H9 (cell line): ENCODE measurements around the gene OSBPL8. TPM values are rescaled to one million over a fixed set of nuclear protein-coding genes. Genes with fewer than 3 reads are reported as not detected.
"Not testable (repeated sequence)": the region's sequence is repeated elsewhere in the genome, so short reads cannot be mapped to it uniquely, and the experiment has no call there.

ENCODE experiments used
- DNase-seq: peaks from one replicate; pipeline ENCODE4 v3.0.0-alpha.2; 2017
- H2AFZ ChIP-seq: one replicate; pipeline ENCODE4 v1.6.1; 2013; ENCODE audit warnings: mild to moderate bottlenecking, low read length, control low read depth, moderate library complexity
- H2AK5ac ChIP-seq: 2 replicates; pipeline ENCODE4 v1.6.1; 2013; ENCODE audit warnings: low read length, control low read depth, mixed read lengths; ENCODE audit not compliant: insufficient read length
- H2BK120ac ChIP-seq: one replicate; pipeline ENCODE4 v1.6.1; 2013; ENCODE audit warnings: low read depth, mild to moderate bottlenecking, low read length, control low read depth, inconsistent platforms; ENCODE audit not compliant: poor library complexity, severe bottlenecking
- H2BK12ac ChIP-seq: 2 replicates; pipeline ENCODE4 v1.6.1; 2013; ENCODE audit warnings: low read length, control low read depth, mixed read lengths, low read depth; ENCODE audit not compliant: insufficient read length
- H2BK15ac ChIP-seq: 2 replicates; pipeline ENCODE4 v1.6.1; 2013; ENCODE audit warnings: low read depth, low read length, control low read depth
- H2BK20ac ChIP-seq: one replicate; pipeline ENCODE4 v1.6.1; 2013; ENCODE audit warnings: low read depth, mild to moderate bottlenecking, low read length, control low read depth, inconsistent platforms; ENCODE audit not compliant: poor library complexity, severe bottlenecking
- H2BK5ac ChIP-seq: 2 replicates; pipeline ENCODE4 v1.6.1; 2013; ENCODE audit warnings: low read length, control low read depth, mixed read lengths; ENCODE audit not compliant: insufficient read length
- H3K14ac ChIP-seq: 2 replicates; pipeline ENCODE4 v1.6.1; 2013; ENCODE audit warnings: low read length, control low read depth; ENCODE audit not compliant: insufficient read depth
- H3K18ac ChIP-seq: 2 replicates; pipeline ENCODE4 v1.6.1; 2013; ENCODE audit warnings: low read depth, mild to moderate bottlenecking, mixed read lengths, low read length, control low read depth; ENCODE audit not compliant: insufficient read length
- H3K23ac ChIP-seq: 2 replicates; pipeline ENCODE4 v1.6.1; 2013; ENCODE audit warnings: low read length, control low read depth, mixed read lengths, low read depth; ENCODE audit not compliant: insufficient read length
- H3K23me2 ChIP-seq: 2 replicates; pipeline ENCODE4 v1.6.1; 2013; ENCODE audit warnings: low read depth, mild to moderate bottlenecking, mixed read lengths, low read length, control low read depth; ENCODE audit not compliant: insufficient read length, poor library complexity, severe bottlenecking
- H3K27ac ChIP-seq: 2 replicates; pipeline ENCODE4 v1.5.1; 2013; ENCODE audit warnings: low read length, control low read depth, mixed read lengths, low read depth; ENCODE audit not compliant: insufficient read length
- H3K27me3 ChIP-seq: 2 replicates; pipeline ENCODE4 v1.6.1; 2013; ENCODE audit warnings: low read length, control low read depth, inconsistent platforms; ENCODE audit not compliant: insufficient read depth
- H3K4ac ChIP-seq: 2 replicates; pipeline ENCODE4 v1.6.1; 2013; ENCODE audit warnings: low read depth, mild to moderate bottlenecking, control low read depth, inconsistent platforms, low read length, moderate library complexity
- H3K4me1 ChIP-seq: 2 replicates; pipeline ENCODE4 v1.6.1; 2013; ENCODE audit warnings: low read length, control low read depth, inconsistent platforms; ENCODE audit not compliant: insufficient read depth
- H3K4me2 ChIP-seq: 2 replicates; pipeline ENCODE4 v1.6.1; 2013; ENCODE audit warnings: low read length, control low read depth, mixed read lengths; ENCODE audit not compliant: insufficient read length, insufficient read depth
- H3K56ac ChIP-seq: 2 replicates; pipeline ENCODE4 v1.6.1; 2013; ENCODE audit warnings: low read depth, mild to moderate bottlenecking, mixed read lengths, low read length, control low read depth; ENCODE audit not compliant: insufficient read length
- H3K79me1 ChIP-seq: 2 replicates; pipeline ENCODE4 v1.6.1; 2013; ENCODE audit warnings: low read depth, mild to moderate bottlenecking, moderate library complexity, low read length, control low read depth, inconsistent platforms; ENCODE audit not compliant: insufficient read depth, poor library complexity, severe bottlenecking
- H3K79me2 ChIP-seq: 2 replicates; pipeline ENCODE4 v1.6.1; 2013; ENCODE audit warnings: low read length, control low read depth, inconsistent platforms; ENCODE audit not compliant: insufficient read depth
- H3K9ac ChIP-seq: 2 replicates; pipeline ENCODE4 v1.6.1; 2013; ENCODE audit warnings: low read length, control low read depth, mixed read lengths; ENCODE audit not compliant: insufficient read length; ENCODE audit errors: extremely low read depth
- H3K9me3 ChIP-seq: one replicate; pipeline ENCODE4 v1.6.1; 2013; ENCODE audit warnings: low read depth, low read length, inconsistent platforms; ENCODE audit not compliant: control insufficient read depth
- H3T11ph ChIP-seq: one replicate; pipeline ENCODE4 v1.6.1; 2013; ENCODE audit warnings: mild to moderate bottlenecking, low read length, control low read depth, inconsistent platforms
- H4K20me1 ChIP-seq: one replicate; pipeline ENCODE4 v1.6.1; 2013; ENCODE audit not compliant: control insufficient read depth, insufficient read length, insufficient read depth
- H4K5ac ChIP-seq: 2 replicates; pipeline ENCODE4 v1.6.1; 2013; ENCODE audit warnings: low read depth, mild to moderate bottlenecking, mixed read lengths, low read length, control low read depth; ENCODE audit not compliant: insufficient read length
- H4K8ac ChIP-seq: replicated peaks from 2 replicates; pipeline ENCODE4 v1.6.1; 2013; ENCODE audit warnings: low read length, control low read depth, mixed read lengths, low read depth; ENCODE audit not compliant: insufficient read length
- H4K91ac ChIP-seq: 2 replicates; pipeline ENCODE4 v1.6.1; 2013; ENCODE audit warnings: low read depth, mild to moderate bottlenecking, moderate library complexity, mixed read lengths, low read length, control low read depth; ENCODE audit not compliant: insufficient read length
- H3K27ac Mint-ChIP-seq, 3 experiments: 2 replicates in 2 of 3; 3 replicates in 1 of 3; pipeline ENCODE4 v1.8.0; 2020 to 2021; ENCODE audit warnings: mixed read lengths in 3 of 3, mild to moderate bottlenecking in 1 of 3, moderate library complexity in 1 of 3
- H3K27me3 Mint-ChIP-seq: 2 replicates; pipeline ENCODE4 v1.8.0; 2021; ENCODE audit warnings: low read depth, mild to moderate bottlenecking, moderate library complexity, mixed read lengths
- H3K36me3 Mint-ChIP-seq, 3 experiments: 2 replicates in 2 of 3; 3 replicates in 1 of 3; pipeline ENCODE4 v1.8.0; 2020 to 2021; ENCODE audit warnings: low read depth in 3 of 3, mixed read lengths in 3 of 3; ENCODE audit not compliant: insufficient read depth in 1 of 3
- H3K4me1 Mint-ChIP-seq, 2 experiments: 2 replicates each; pipeline ENCODE4 v1.8.0; 2020; ENCODE audit warnings: mixed read lengths in 2 of 2
- H3K4me3 Mint-ChIP-seq, 2 experiments: 2 replicates in 1 of 2; 3 replicates in 1 of 2; pipeline ENCODE4 v1.8.0; 2020 to 2021; ENCODE audit warnings: mild to moderate bottlenecking in 2 of 2, mixed read lengths in 2 of 2, moderate library complexity in 1 of 2
- H3K9me3 Mint-ChIP-seq, 2 experiments: 2 replicates in 1 of 2; 3 replicates in 1 of 2; pipeline ENCODE4 v1.8.0; 2020; ENCODE audit warnings: mild to moderate bottlenecking in 2 of 2, mixed read lengths in 2 of 2, moderate library complexity in 1 of 2
- CTCF ChIP-seq: fragments of 200-600 bp; sonication (generic); conservative IDR thresholded peaks from 3 replicates; pipeline ENCODE4 v1.8.0; 2021; ENCODE audit warnings: antibody characterized with exemption, mild to moderate bottlenecking
- WGBS: extraction: QIAGEN DNeasy Blood & Tissue Kit; methylation state at CpG from one replicate; pipeline ENCODE4 v1.1.7; 2013; ENCODE audit warnings: missing lambda C conversion rate, low lambda C conversion rate, mixed read lengths; ENCODE audit not compliant: insufficient read length; ENCODE audit errors: extremely low coverage; 5-methylcytosine and 5-hydroxymethylcytosine counted together
- total RNA-seq: library from RNA; stranded (reverse); gene quantifications from 2 replicates; pipeline ENCODE4 v1.2.1, GENCODE V29; 2021

OSBPL8 gene
- total RNA-seq, 1 experiment from 2014 or later: 61.2 TPM

DNA sequence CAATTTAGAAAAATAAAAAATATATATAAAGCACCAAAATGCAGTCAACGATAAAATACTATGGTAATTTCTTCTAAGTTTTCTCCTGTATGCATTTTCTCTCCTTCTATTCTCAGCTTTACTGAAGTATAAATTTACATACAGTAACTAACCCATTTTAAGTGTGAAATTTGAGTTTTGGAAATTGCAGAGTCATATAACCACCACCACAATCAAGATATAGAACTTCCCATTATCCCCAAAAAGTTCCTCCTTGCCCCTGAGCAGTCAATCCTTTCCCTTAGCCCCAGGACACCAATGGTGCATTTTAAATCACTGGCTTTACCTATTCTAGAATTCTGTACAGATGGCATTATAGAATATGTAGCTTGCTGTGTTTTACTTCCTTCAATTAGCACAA lies 180.3 kb downstream of the OSBPL8 start:
- no peak overlapping the region for H4K5ac ChIP-seq
- no peak overlapping the region for H3K14ac ChIP-seq
- TF ChIP-seq CTCF: no peak
- no peak overlapping the region for H4K91ac ChIP-seq
- no peaks in the 10 kb centered on the region for H3K27me3 ChIP-seq
- Mint-ChIP-seq H3K4me1 (no peaks in the 10 kb centered on the region), H3K4me3 (no peak overlapping the region), H3K27me3 (no peaks in the 10 kb centered on the region), H3K36me3 (peaks cover 10 to 31% (median 12%) of the 10 kb centered on the region in 3 experiments; a peak in 6 of 7 replicates), H3K27ac (no peak overlapping the region), H3K9me3 (no peaks in the 10 kb centered on the region)
- no peak overlapping the region for H2BK12ac ChIP-seq
- no peak overlapping the region for H4K8ac ChIP-seq
- no peak overlapping the region for H2BK20ac ChIP-seq
- no peaks in the 10 kb centered on the region for H4K20me1 ChIP-seq
- H3K56ac ChIP-seq: no peak overlapping the region
- no peak overlapping the region for H2AFZ ChIP-seq
- no peaks in the 10 kb centered on the region for H3K79me1 ChIP-seq
- no peak overlapping the region for H2BK120ac ChIP-seq
- no peak for DNase-seq
- H3K18ac ChIP-seq: no peak overlapping the region
- H3K4me1 ChIP-seq: no peaks in the 10 kb centered on the region
- H3K23me2 ChIP-seq: no peaks in the 10 kb centered on the region
- WGBS: no CpG with 5 or more reads among the region's 1 CpG
- no peak overlapping the region for H2BK15ac ChIP-seq
- no peak overlapping the region for H3K27ac ChIP-seq
- H3K4ac ChIP-seq: no peak overlapping the region
- H2BK5ac ChIP-seq: no peak overlapping the region
- no peak overlapping the region for H2AK5ac ChIP-seq
- no peak overlapping the region for H3K4me2 ChIP-seq
- no peak overlapping the region for H3T11ph ChIP-seq
- H3K23ac ChIP-seq: no peak overlapping the region
- H3K9me3 ChIP-seq: no peaks in the 10 kb centered on the region
- H3K79me2 ChIP-seq: no peaks in the 10 kb centered on the region
- H3K9ac ChIP-seq: no peak overlapping the region

DNA sequence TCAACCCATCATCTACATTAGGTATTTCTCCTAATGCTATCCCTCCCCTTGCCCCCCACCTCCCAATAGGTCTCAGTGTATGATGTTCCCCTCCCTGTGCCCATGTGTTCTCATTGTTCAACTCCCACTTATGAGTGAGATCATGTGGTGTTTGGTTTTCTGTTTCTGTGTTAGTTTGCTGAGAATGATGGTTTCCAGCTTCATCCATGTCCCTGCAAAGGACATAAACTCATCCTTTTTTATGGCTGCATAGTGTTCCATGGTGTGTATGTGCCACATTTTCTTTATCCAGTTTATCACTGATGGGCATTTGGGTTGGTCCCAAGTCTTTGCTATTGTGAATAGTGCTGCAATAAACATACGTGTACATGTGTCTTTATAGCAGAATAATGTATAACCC lies 182.7 kb downstream of the OSBPL8 start:
- not testable (repeated sequence) for H3K27me3 ChIP-seq, H3K27ac Mint-ChIP-seq, H3K27ac ChIP-seq, H3T11ph ChIP-seq, H3K9me3 ChIP-seq, H3K79me1 ChIP-seq, H4K5ac ChIP-seq, H2BK12ac ChIP-seq, DNase-seq, H3K23ac ChIP-seq, H3K9ac ChIP-seq, H2AFZ ChIP-seq, H3K4ac ChIP-seq, H3K14ac ChIP-seq, H3K27me3 Mint-ChIP-seq, H2BK5ac ChIP-seq, H3K4me1 ChIP-seq, H2BK20ac ChIP-seq, H3K79me2 ChIP-seq, H4K8ac ChIP-seq, H2AK5ac ChIP-seq, H3K9me3 Mint-ChIP-seq, H3K4me1 Mint-ChIP-seq, H2BK120ac ChIP-seq, H4K91ac ChIP-seq, H3K4me2 ChIP-seq, H3K4me3 Mint-ChIP-seq, H2BK15ac ChIP-seq, H3K18ac ChIP-seq, H3K56ac ChIP-seq, H3K23me2 ChIP-seq, H4K20me1 ChIP-seq
- no CpG with 5 or more reads among the region's 1 CpG for WGBS
- peaks cover 10 to 28% (median 12%) of the 10 kb centered on the region in 3 experiments; a peak in 6 of 7 replicates for H3K36me3 Mint-ChIP-seq
